K562 (cell line): ENCODE results near the gene GTF3C1. TPM values are rescaled to one million over a fixed set of nuclear protein-coding genes. Genes with fewer than 3 reads are reported as not detected.
A peak's percentile ranks its signal among the peaks of the same experiment; 100 is the strongest.

Source experiments
- ADNP ChIP-seq: fragments of 200-800 bp; sonication (Bioruptor generic); IDR thresholded peaks from 2 replicates; pipeline ENCODE4 v1.6.1; 2016; ENCODE audit warnings: missing genetic modification characterization, missing compliant biosample characterization
- BMI1 ChIP-seq: fragments of 150-350 bp; IDR thresholded peaks from 2 replicates; pipeline ENCODE4 v1.6.1; 2014; ENCODE audit warnings: low read length
- CBX2 ChIP-seq: fragments of 200-600 bp; sonication (generic); IDR thresholded peaks from one replicate; pipeline ENCODE4 v1.6.1; 2012; ENCODE audit warnings: mild to moderate bottlenecking, low read length, inconsistent platforms; ENCODE audit not compliant: insufficient read depth, poor library complexity, severe bottlenecking
- ELF4 ChIP-seq: fragments of 450-650 bp; formaldehyde crosslinking; IDR thresholded peaks from 2 replicates; pipeline ENCODE4 v1.4.0; 2022; ENCODE audit warnings: missing genetic modification characterization
- FOS ChIP-seq: IDR thresholded peaks from 3 replicates; pipeline ENCODE4 v1.6.1; 2011; ENCODE audit not compliant: insufficient read length; ENCODE audit errors: extremely low read depth
- HDGF ChIP-seq: fragments of 450-650 bp; IDR thresholded peaks from 2 replicates; pipeline ENCODE4 v1.6.1; 2016
- NFATC3 ChIP-seq: fragments of 450-650 bp; IDR thresholded peaks from 2 replicates; pipeline ENCODE4 v1.6.1; 2017; ENCODE audit warnings: mild to moderate bottlenecking
- POLR3A ChIP-seq: IDR thresholded peaks from 2 replicates; pipeline ENCODE4 v1.6.1; 2011; ENCODE audit warnings: borderline replicate concordance, mild to moderate bottlenecking, moderate library complexity; ENCODE audit not compliant: insufficient read length, insufficient read depth; ENCODE audit errors: extremely low read depth
- PTBP1 ChIP-seq: fragments of 200-400 bp; formaldehyde crosslinking; IDR thresholded peaks from 2 replicates; pipeline ENCODE4 v1.6.1; 2017; ENCODE audit warnings: low read depth, low read length
- REST ChIP-seq, 2 experiments: fragments of 450-650 bp; formaldehyde crosslinking in 1 of 2; IDR thresholded peaks; 2 replicates each; pipeline versions ENCODE4 v1.4.0 to v1.6.1; 2014 to 2020; ENCODE audit warnings: mild to moderate bottlenecking in 2 of 2, borderline replicate concordance in 1 of 2, low read depth in 1 of 2
- SMAD2 ChIP-seq: fragments of 150-350 bp; IDR thresholded peaks from 2 replicates; pipeline ENCODE4 v1.6.1; 2014; ENCODE audit warnings: low read depth, mild to moderate bottlenecking, low read length
- STAT5A ChIP-seq: IDR thresholded peaks from 2 replicates; pipeline ENCODE4 v1.6.1; 2012; ENCODE audit warnings: low read length, inconsistent platforms, borderline replicate concordance
- TCF7 ChIP-seq: sonication (generic); IDR thresholded peaks from 2 replicates; pipeline ENCODE4 v1.6.1; 2016; ENCODE audit warnings: antibody characterized with exemption, borderline replicate concordance
- TSC22D4 ChIP-seq: fragments of 450-650 bp; IDR thresholded peaks from 2 replicates; pipeline ENCODE4 v1.6.1; 2016; ENCODE audit warnings: missing genetic modification characterization, missing biosample characterization, control low read depth
- USF2 ChIP-seq: sonication (generic); formaldehyde crosslinking; IDR thresholded peaks from 2 replicates; pipeline ENCODE4 v1.5.0; 2020; ENCODE audit warnings: missing genetic modification reagents
- ZNF134 ChIP-seq: fragments of 250-450 bp; sonication (Bioruptor Pico); conservative IDR thresholded peaks from 2 replicates; pipeline ENCODE4 v1.4.0; 2020
- ZNF311 ChIP-seq: fragments of 250-450 bp; sonication (Bioruptor Pico); IDR thresholded peaks from 2 replicates; pipeline ENCODE4 v1.4.0; 2020; ENCODE audit warnings: mild to moderate bottlenecking, moderate library complexity
- ZNF584 ChIP-seq: fragments of 200-800 bp; sonication (Bioruptor generic); IDR thresholded peaks from 2 replicates; pipeline ENCODE4 v1.6.1; 2016; ENCODE audit warnings: low read depth, mild to moderate bottlenecking, missing genetic modification characterization, missing compliant biosample characterization
- polyA plus RNA-seq, 8 experiments: library from polyadenylated mRNA; depleted of rRNA in 4 of 8; stranded (reverse) in 5 of 8; unstranded in 3 of 8; fragments of >200 nt; fragmentation: Nextera tagmentation in 2 of 8; fragmentation: Illumina TruSeq in 1 of 8; extraction: Ambion mirVana in 2 of 8; extraction: Trizol in 1 of 8; gene quantifications; 2 replicates each; pipeline versions ENCODE4 v1.2.1 to v1.2.3, GENCODE V29; 2011 to 2014; ENCODE audit warnings: inconsistent platforms in 1 of 8, missing spikeins in 1 of 8
- total RNA-seq, 7 experiments: library from RNA; depleted of rRNA in 6 of 7; stranded (reverse); fragments of >200 nt in 6 of 7; fragmentation: Illumina TruSeq in 2 of 7; extraction: Trizol in 2 of 7; gene quantifications; 2 replicates each; pipeline versions ENCODE4 v1.2.1 to v1.2.3, GENCODE V29; 2011 to 2021; ENCODE audit warnings: low replicate concordance in 1 of 7
- TF ChIP-seq, protein P1 (sequence below): fragments of 250-450 bp; sonication (Bioruptor Pico); IDR thresholded peaks from 2 replicates; pipeline ENCODE4 v1.4.0; 2020; ENCODE audit warnings: borderline replicate concordance

GTF3C1 gene
- total and polyA plus RNA-seq, 9 of the 15 experiments (the other 6 are each of a cell fraction or from before 2014, with no cell fraction given): 0.72 to 63.6 (median 30.9) TPM

DNA sequence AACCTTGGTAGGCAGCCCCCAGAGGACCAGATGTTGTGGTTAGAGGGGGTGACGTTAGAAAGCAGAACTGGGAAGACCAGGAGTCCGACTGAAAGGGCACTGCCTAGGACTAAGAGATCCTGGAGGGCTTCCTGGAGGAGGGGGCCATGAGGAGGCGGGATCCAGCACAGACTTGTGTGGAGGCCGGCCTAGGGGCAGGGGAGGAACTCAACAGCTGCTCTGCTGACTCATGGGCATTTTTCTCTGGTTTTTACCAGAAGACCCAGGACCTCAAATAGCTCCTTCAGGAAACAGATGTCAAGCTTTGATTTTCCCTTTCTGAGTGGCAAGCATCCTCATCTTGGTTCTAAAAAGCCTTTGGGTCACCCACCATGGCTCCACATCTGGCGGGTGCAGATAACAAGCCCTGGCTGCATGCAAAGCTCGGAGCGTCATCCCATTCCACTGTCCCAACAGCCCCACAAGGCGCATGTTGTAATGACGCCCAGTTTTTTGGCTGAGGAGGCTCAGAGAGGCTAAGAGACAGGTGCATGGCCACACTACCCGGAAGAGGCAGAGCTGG, 118.7 kb downstream of the GTF3C1 start (continued):
- TF ChIP-seq HDGF (no peak), ZNF134 (CRISPR knock-in tag) (no peak), POLR3A (no peak), ZNF584 (CRISPR knock-in tag) (no peak), TSC22D4 (tag) (no peak), REST (IDR thresholded peaks at IDR 0.05; ENCODE audit: borderline replicate concordance) (peak; percentile 45; the same call in 1 of the 2 replicates), REST (CRISPR knock-in tag; IDR thresholded peaks at IDR 0.05; ENCODE audit: low read depth) (no peak), NFATC3 (no peak), SMAD2 (no peak), CBX2 (no peak), BMI1 (no peak), ADNP (peak; percentile 51; the same call in 1 of the 2 replicates), ELF4 (CRISPR knock-in tag) (no peak), FOS (no peak), PTBP1 (peak; percentile 78; the same call in 1 of the 2 replicates), ZNF311 (no peak), TCF7 (no peak), STAT5A (peak; percentile 72), USF2 (CRISPR knock-in tag) (no peak)
- TF ChIP-seq, protein P1, sequence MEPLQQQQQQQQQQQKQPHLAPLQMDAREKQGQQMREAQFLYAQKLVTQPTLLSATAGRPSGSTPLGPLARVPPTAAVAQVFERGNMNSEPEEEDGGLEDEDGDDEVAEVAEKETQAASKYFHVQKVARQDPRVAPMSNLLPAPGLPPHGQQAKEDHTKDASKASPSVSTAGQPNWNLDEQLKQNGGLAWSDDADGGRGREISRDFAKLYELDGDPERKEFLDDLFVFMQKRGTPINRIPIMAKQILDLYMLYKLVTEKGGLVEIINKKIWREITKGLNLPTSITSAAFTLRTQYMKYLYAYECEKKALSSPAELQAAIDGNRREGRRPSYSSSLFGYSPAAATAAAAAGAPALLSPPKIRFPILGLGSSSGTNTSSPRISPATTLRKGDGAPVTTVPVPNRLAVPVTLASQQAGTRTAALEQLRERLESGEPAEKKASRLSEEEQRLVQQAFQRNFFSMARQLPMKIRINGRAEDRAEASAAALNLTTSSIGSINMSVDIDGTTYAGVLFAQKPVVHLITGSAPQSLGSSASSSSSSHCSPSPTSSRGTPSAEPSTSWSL (CRISPR knock-in tag): no peak
